ENCODE data around the gene STAG1. TPM values are rescaled to one million over a fixed set of nuclear protein-coding genes. Genes with fewer than 3 reads are reported as not detected.
A peak's percentile ranks its signal among the peaks of the same experiment; 100 is the strongest.

Gene STAG1
- total and polyA plus RNA-seq, 2 donors (not counting 1 experiment from before 2014, with no cell fraction given) = 23.2 to 38.6 TPM

DNA sequence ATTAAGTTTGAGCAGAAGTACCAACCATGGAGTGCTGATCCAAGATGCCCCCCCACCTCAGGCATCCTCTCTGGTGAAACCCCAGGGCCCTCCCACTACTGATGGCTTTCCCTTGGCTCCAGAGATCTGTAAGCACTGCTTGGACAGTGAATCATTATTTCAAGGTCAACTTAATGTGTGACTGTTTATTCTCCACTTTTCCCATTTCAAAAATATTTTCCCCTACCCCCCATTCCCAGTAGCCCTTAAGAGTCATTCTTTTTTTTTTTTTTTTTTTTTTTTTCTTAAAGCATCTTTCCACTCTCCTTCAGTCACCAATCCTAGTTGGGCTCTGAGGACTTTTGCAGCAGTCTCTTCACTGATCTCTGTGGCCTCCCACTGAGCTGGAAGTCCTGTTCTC lies 419.4 kb downstream of the STAG1 start:
- Histone ChIP-seq H3K79me2 (ENCODE audit: control insufficient read depth, insufficient read depth, low read length) (no peaks in the 10 kb centered on the region), H3K9me3 (ENCODE audit: control insufficient read depth, insufficient read depth, low read depth, low read length) (no peaks in the 10 kb centered on the region), H3K9ac (ENCODE audit: insufficient read depth, low read length) (no peak overlapping the region), H3K4me1 (ENCODE audit: control insufficient read depth, extremely low read depth, insufficient read depth, low read length) (peaks cover 18% of the 10 kb centered on the region), H3K4me3 (replicated peaks in 1 of 4; ENCODE audit: control extremely low read depth in 1 of 4, insufficient read depth in 1 of 4, low read depth in 3 of 4, low read length in 4 of 4) (no peak overlapping the region), H3K27me3 (ENCODE audit: control insufficient read depth, insufficient read depth, low read length) (no peaks in the 10 kb centered on the region), H3K27ac (ENCODE audit: insufficient read depth, low read length) (no peak overlapping the region), H3K36me3 (ENCODE audit: control insufficient read depth, insufficient read depth, low read length) (peaks cover 2% of the 10 kb centered on the region), H4K20me1 (ENCODE audit: control insufficient read depth, extremely low read depth, insufficient read depth, low read length) (no peaks in the 10 kb centered on the region), H3K4me2 (ENCODE audit: extremely low read depth, insufficient read depth, low read length) (no peak overlapping the region), H2AFZ (ENCODE audit: low read length) (no peak overlapping the region)
- DNase-seq (ENCODE audit: low read depth in 2 of 2) = peak; percentile 73 to 83
- TF ChIP-seq EZH2 (IDR thresholded peaks at IDR 0.05; ENCODE audit: low read length, missing control alignments) = no peak
- TF ChIP-seq, protein P1, sequence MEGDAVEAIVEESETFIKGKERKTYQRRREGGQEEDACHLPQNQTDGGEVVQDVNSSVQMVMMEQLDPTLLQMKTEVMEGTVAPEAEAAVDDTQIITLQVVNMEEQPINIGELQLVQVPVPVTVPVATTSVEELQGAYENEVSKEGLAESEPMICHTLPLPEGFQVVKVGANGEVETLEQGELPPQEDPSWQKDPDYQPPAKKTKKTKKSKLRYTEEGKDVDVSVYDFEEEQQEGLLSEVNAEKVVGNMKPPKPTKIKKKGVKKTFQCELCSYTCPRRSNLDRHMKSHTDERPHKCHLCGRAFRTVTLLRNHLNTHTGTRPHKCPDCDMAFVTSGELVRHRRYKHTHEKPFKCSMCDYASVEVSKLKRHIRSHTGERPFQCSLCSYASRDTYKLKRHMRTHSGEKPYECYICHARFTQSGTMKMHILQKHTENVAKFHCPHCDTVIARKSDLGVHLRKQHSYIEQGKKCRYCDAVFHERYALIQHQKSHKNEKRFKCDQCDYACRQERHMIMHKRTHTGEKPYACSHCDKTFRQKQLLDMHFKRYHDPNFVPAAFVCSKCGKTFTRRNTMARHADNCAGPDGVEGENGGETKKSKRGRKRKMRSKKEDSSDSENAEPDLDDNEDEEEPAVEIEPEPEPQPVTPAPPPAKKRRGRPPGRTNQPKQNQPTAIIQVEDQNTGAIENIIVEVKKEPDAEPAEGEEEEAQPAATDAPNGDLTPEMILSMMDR (conservative IDR thresholded peaks at IDR 0.05 in 1 of 2, IDR thresholded peaks at IDR 0.05 in 1 of 2; ENCODE audit: low read depth in 1 of 2, low read length in 2 of 2) = no peak

DNA sequence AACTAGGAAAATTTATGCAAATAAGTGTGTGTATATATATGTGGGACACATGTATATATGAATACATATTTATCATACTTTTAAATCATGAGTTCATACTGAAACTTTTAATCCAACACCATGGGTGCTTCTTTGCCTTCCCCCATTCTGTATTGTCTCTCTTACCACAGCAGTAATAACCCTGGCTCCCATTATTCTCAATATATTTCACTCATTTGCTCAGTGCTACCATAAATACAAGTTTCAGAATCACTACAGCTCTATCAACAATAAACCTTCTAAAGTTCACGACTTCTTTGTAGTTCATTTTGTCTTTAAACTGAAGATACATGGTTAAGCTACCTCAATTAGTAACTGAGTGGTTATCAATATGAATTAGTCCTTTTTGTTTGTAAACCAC lies 419.9 kb downstream of the STAG1 start:
- H4K20me1 ChIP-seq (ENCODE audit: control insufficient read depth, extremely low read depth, insufficient read depth, low read length) = no peaks in the 10 kb centered on the region
- H3K4me2 ChIP-seq (ENCODE audit: extremely low read depth, insufficient read depth, low read length) = no peak overlapping the region
- no peak overlapping the region for H3K9ac ChIP-seq (ENCODE audit: insufficient read depth, low read length)
- H3K79me2 ChIP-seq (ENCODE audit: control insufficient read depth, insufficient read depth, low read length) = no peaks in the 10 kb centered on the region
- no peaks in the 10 kb centered on the region for H3K27me3 ChIP-seq (ENCODE audit: control insufficient read depth, insufficient read depth, low read length)
- TF ChIP-seq, protein P1 (conservative IDR thresholded peaks at IDR 0.05 in 1 of 2, IDR thresholded peaks at IDR 0.05 in 1 of 2; ENCODE audit: low read depth in 1 of 2, low read length in 2 of 2) = no peak
- no peak for TF ChIP-seq EZH2 (IDR thresholded peaks at IDR 0.05; ENCODE audit: low read length, missing control alignments)
- H3K27ac ChIP-seq (ENCODE audit: insufficient read depth, low read length) = no peak overlapping the region
- no peak for DNase-seq (ENCODE audit: low read depth in 2 of 2)
- H2AFZ ChIP-seq (ENCODE audit: low read length) = no peak overlapping the region
- no peaks in the 10 kb centered on the region for H3K9me3 ChIP-seq (ENCODE audit: control insufficient read depth, insufficient read depth, low read depth, low read length)
- no peak overlapping the region for H3K4me3 ChIP-seq (replicated peaks in 1 of 4; ENCODE audit: control extremely low read depth in 1 of 4, insufficient read depth in 1 of 4, low read depth in 3 of 4, low read length in 4 of 4)
- peaks cover 4% of the 10 kb centered on the region for H3K36me3 ChIP-seq (ENCODE audit: control insufficient read depth, insufficient read depth, low read length)
- peaks cover 18% of the 10 kb centered on the region for H3K4me1 ChIP-seq (ENCODE audit: control insufficient read depth, extremely low read depth, insufficient read depth, low read length)

DNA sequence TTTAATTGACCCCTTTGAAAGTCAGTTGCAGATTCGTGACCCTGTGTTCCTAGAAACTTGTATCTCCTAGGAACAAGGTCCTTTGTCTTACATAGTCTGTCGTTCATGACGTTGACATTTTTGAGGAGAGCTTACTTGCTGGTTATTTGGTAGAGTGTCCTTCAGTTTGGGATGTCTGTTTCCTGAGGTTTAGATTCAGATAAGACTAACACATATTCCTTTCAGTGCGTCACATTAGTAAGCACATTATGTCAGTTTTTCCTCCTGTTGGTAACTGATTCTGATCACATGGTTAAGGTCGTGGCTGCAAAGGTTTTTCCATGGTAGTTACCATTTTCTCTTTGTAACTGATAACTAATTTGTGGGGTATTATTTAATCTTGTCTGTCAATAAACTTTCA lies 421.3 kb downstream of the STAG1 start:
- Histone ChIP-seq H3K79me2 (ENCODE audit: control insufficient read depth, insufficient read depth, low read length) (no peaks in the 10 kb centered on the region), H3K27ac (ENCODE audit: insufficient read depth, low read length) (no peak overlapping the region), H3K4me3 (replicated peaks in 1 of 4; ENCODE audit: control extremely low read depth in 1 of 4, insufficient read depth in 1 of 4, low read depth in 3 of 4, low read length in 4 of 4) (no peak overlapping the region), H3K9me3 (ENCODE audit: control insufficient read depth, insufficient read depth, low read depth, low read length) (no peaks in the 10 kb centered on the region), H2AFZ (ENCODE audit: low read length) (no peak overlapping the region), H3K9ac (ENCODE audit: insufficient read depth, low read length) (no peak overlapping the region), H3K4me1 (ENCODE audit: control insufficient read depth, extremely low read depth, insufficient read depth, low read length) (peaks cover 18% of the 10 kb centered on the region), H4K20me1 (ENCODE audit: control insufficient read depth, extremely low read depth, insufficient read depth, low read length) (no peaks in the 10 kb centered on the region), H3K4me2 (ENCODE audit: extremely low read depth, insufficient read depth, low read length) (no peak overlapping the region), H3K27me3 (ENCODE audit: control insufficient read depth, insufficient read depth, low read length) (no peaks in the 10 kb centered on the region), H3K36me3 (ENCODE audit: control insufficient read depth, insufficient read depth, low read length) (peaks cover 8% of the 10 kb centered on the region)
- DNase-seq (ENCODE audit: low read depth in 2 of 2) = no peak
- TF ChIP-seq, protein P1 (conservative IDR thresholded peaks at IDR 0.05 in 1 of 2, IDR thresholded peaks at IDR 0.05 in 1 of 2; ENCODE audit: low read depth in 1 of 2, low read length in 2 of 2) = no peak
- no peak for TF ChIP-seq EZH2 (IDR thresholded peaks at IDR 0.05; ENCODE audit: low read length, missing control alignments)

Data from fibroblast of lung (primary cell).